Calu3 (cell line): ENCODE measurements around the gene C1QTNF9B. TPM values are rescaled to one million over a fixed set of nuclear protein-coding genes. Genes with fewer than 3 reads are reported as not detected.
"Not testable (repeated sequence)": the region's sequence is repeated elsewhere in the genome, so short reads cannot be mapped to it uniquely, and the experiment has no call there.

ENCODE experiments used
- Bru-seq: library from RNA; stranded (reverse); fragments of 400-500 nt; gene quantifications from one replicate; lab custom pipeline; 2021; lab: Mats Ljungman, UMichigan
- BruChase-seq, 2 experiments: library from RNA; stranded (reverse); fragments of 400-500 nt; gene quantifications; one replicate each; lab custom pipeline; 2021; lab: Mats Ljungman, UMichigan
- BruUV-seq: library from RNA; stranded (reverse); fragments of 400-500 nt; replicated peaks from 2 replicates; lab custom pipeline; 2021; lab: Mats Ljungman, UMichigan
- CTCF ChIA-PET: fragments of 300-600 bp; sonication (Branson Sonifier 250); formaldehyde crosslinking; loops from one replicate; lab custom pipeline; 2022; ENCODE audit warnings: antibody characterized with exemption; lab: Charles Lee
- DNase-seq: peaks from one replicate; pipeline ENCODE4 v3.0.0; 2022
- H3K27ac Mint-ChIP-seq: one replicate; pipeline ENCODE4 v1.8.0; 2022; ENCODE audit warnings: mixed read lengths; ENCODE audit not compliant: unreplicated experiment
- H3K27me3 Mint-ChIP-seq: one replicate; pipeline ENCODE4 v1.8.0; 2022; ENCODE audit warnings: mixed read lengths; ENCODE audit not compliant: unreplicated experiment
- H3K36me3 Mint-ChIP-seq: one replicate; pipeline ENCODE4 v1.8.0; 2022; ENCODE audit warnings: mild to moderate bottlenecking, moderate library complexity, mixed read lengths; ENCODE audit not compliant: insufficient read depth, unreplicated experiment
- H3K4me1 Mint-ChIP-seq: one replicate; pipeline ENCODE4 v1.8.0; 2022; ENCODE audit warnings: mild to moderate bottlenecking, low read depth, mixed read lengths; ENCODE audit not compliant: unreplicated experiment
- H3K4me3 Mint-ChIP-seq: one replicate; pipeline ENCODE4 v1.8.0; 2022; ENCODE audit warnings: mild to moderate bottlenecking, low read depth, moderate library complexity, mixed read lengths; ENCODE audit not compliant: unreplicated experiment
- H3K9me3 Mint-ChIP-seq: one replicate; pipeline ENCODE4 v1.8.0; 2022; ENCODE audit warnings: low read depth, mixed read lengths; ENCODE audit not compliant: unreplicated experiment
- CTCF ChIP-seq: fragments of 200-600 bp; IDR thresholded peaks from one replicate; pipeline ENCODE4 v1.8.0; 2022; ENCODE audit warnings: antibody characterized with exemption; ENCODE audit not compliant: unreplicated experiment
- intact Hi-C: fragments of 100-400 bp; cut with micrococcal nuclease; formaldehyde crosslinking; loops from one replicate; pipeline ENCODE4 v1.10.0; 2022; ENCODE audit not compliant: unreplicated experiment
- long read RNA-seq: library from polyadenylated mRNA; stranded (forward); transcript quantifications from one replicate; pipeline ENCODE4 v2.0.0, GENCODE V29; 2022
- total RNA-seq: library from RNA; stranded (reverse); gene quantifications from 2 replicates; pipeline ENCODE4 v1.2.3, GENCODE V29; 2022

Gene C1QTNF9B
- total RNA-seq (not detected in 2 replicates), Bru-seq, nascent RNA (percentile 6 among the genes with signal in this experiment), BruChase-seq, experiment 1, labeled RNA remaining after a 6-hour chase (not detected), BruChase-seq, experiment 2, labeled RNA remaining after a 2-hour chase (not detected)
- long read RNA-seq: 0 reads

DNA sequence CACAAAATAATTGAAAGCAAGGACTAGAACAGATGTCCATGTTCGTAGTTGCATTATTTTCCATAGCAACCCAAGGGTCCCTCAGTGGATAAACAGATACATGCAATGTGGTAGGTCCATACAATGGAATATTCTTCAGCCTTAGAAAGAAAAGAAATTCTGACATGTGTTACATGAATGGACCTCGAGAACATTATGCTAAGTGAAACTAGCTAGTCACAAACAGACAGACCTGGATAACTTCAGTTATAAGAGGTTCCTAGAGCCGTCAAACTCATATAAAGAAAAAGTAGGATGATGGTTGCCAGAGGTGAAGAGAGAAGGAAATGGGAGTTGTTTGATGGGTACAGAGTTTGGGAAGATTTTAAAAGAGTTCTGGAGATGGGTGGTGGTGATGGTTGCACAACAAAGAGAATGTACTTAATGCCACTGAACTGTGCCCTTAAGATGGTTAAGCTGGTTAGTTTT is at the start of gene C1QTNF9B:
Gene C1QTNF9B, minus strand, starts transcription at position 51 of the 468 bp plus-strand sequence.
- H3K36me3 Mint-ChIP-seq, H3K4me1 Mint-ChIP-seq, H3K4me3 Mint-ChIP-seq, H3K27ac Mint-ChIP-seq, H3K27me3 Mint-ChIP-seq, H3K9me3 Mint-ChIP-seq, BruUV-seq, CTCF ChIA-PET, intact Hi-C loops, DNase-seq: not testable (repeated sequence)

GRCh38 chr13:23946900-23947299 is 49.6 kb upstream of the C1QTNF9B start:
- no peak overlapping the region for H3K4me3 Mint-ChIP-seq
- no peaks in the 10 kb centered on the region for H3K9me3 Mint-ChIP-seq
- intact Hi-C loops: no loop called here
- no peak overlapping the region for H3K27ac Mint-ChIP-seq
- no peaks in the 10 kb centered on the region for H3K36me3 Mint-ChIP-seq
- H3K4me1 Mint-ChIP-seq: no peaks in the 10 kb centered on the region
- no peak for TF ChIP-seq CTCF
- no peak for DNase-seq
- CTCF ChIA-PET: no interaction called here
- H3K27me3 Mint-ChIP-seq: no peaks in the 10 kb centered on the region
- no TSS peak for BruUV-seq

DNA sequence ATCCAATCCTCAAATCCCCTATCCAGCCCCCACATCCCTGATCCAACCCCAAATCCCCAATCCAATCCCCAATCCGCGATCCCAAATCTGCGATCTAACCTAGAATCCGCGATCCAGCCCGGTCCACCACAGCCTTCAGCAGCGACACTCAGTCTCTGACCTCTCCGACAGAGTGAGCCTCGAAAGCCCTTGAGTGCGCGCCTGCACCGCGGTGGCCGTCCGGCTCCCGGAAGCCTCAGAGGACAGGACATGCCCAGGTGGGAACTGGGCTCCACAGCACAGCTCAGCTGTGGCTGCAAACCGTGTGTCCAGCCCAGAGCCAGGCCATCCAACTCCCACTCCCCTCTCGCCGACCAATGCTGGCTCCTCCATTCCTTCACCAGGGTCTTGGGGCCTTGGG is 48.8 kb upstream of the C1QTNF9B start:
- H3K4me3 Mint-ChIP-seq: no peak overlapping the region
- BruUV-seq: no TSS peak
- CTCF ChIA-PET: no interaction called here
- no peak overlapping the region for H3K27ac Mint-ChIP-seq
- TF ChIP-seq CTCF: no peak
- H3K4me1 Mint-ChIP-seq: no peaks in the 10 kb centered on the region
- intact Hi-C loops: no loop called here
- no peaks in the 10 kb centered on the region for H3K9me3 Mint-ChIP-seq
- no peak for DNase-seq
- H3K36me3 Mint-ChIP-seq: no peaks in the 10 kb centered on the region
- H3K27me3 Mint-ChIP-seq: no peaks in the 10 kb centered on the region

- no TSS peak for BruUV-seq
- DNase-seq: no peak
- no peak overlapping the region for H3K27ac Mint-ChIP-seq
- H3K4me1 Mint-ChIP-seq: no peaks in the 10 kb centered on the region
- CTCF ChIA-PET: no interaction called here
- no peaks in the 10 kb centered on the region for H3K27me3 Mint-ChIP-seq
- H3K4me3 Mint-ChIP-seq: no peak overlapping the region
- no peaks in the 10 kb centered on the region for H3K9me3 Mint-ChIP-seq
- no peak for TF ChIP-seq CTCF
- intact Hi-C loops: no loop called here
- H3K36me3 Mint-ChIP-seq: no peaks in the 10 kb centered on the region
Observed at GRCh38 chr13:23945612-23946011, 48.3 kb upstream of the C1QTNF9B start.

GRCh38 chr13:23941211-23941610 is 43.9 kb upstream of the C1QTNF9B start:
- Mint-ChIP-seq H3K27me3 (no peaks in the 10 kb centered on the region), H3K4me3 (no peak overlapping the region), H3K4me1 (peaks cover 14% of the 10 kb centered on the region), H3K9me3 (no peaks in the 10 kb centered on the region), H3K36me3 (no peaks in the 10 kb centered on the region), H3K27ac (no peak overlapping the region)
- DNase-seq: no peak
- CTCF ChIA-PET: no interaction called here
- BruUV-seq: no TSS peak
- no peak for TF ChIP-seq CTCF
- intact Hi-C loops: no loop called here

- H3K36me3 Mint-ChIP-seq, CTCF ChIA-PET, BruUV-seq, intact Hi-C loops, H3K9me3 Mint-ChIP-seq, H3K27me3 Mint-ChIP-seq, H3K27ac Mint-ChIP-seq: not testable (repeated sequence)
- H3K4me3 Mint-ChIP-seq: peak overlapping the region; percentile 31
- peak; percentile 32 for DNase-seq
- peaks cover 14% of the 10 kb centered on the region for H3K4me1 Mint-ChIP-seq
Observed at GRCh38 chr13:23939666-23940065, 42.4 kb upstream of the C1QTNF9B start.
